ENCODE measurements around the gene TSPAN18. TPM values are rescaled to one million over a fixed set of nuclear protein-coding genes. Genes with fewer than 3 reads are reported as not detected.

Gene TSPAN18
- total and polyA plus RNA-seq, 2 experiments from 2014 or later = 0.20 to 0.54 TPM

- Histone ChIP-seq H3K9ac (no peak overlapping the region), H3K9me2 (ENCODE audit: insufficient read depth) (no peaks in the 10 kb centered on the region), H3F3A (ENCODE audit: insufficient read depth) (no peaks in the 10 kb centered on the region), H3K36me3 (ENCODE audit: low read depth) (no peaks in the 10 kb centered on the region), H3K27me3 (replicated peaks; ENCODE audit: insufficient read depth) (peaks cover 36% of the 10 kb centered on the region), H3K4me1 (ENCODE audit: insufficient read depth) (peaks cover 4% of the 10 kb centered on the region; the same call in 1 of the 2 replicates), H3K4me2 (ENCODE audit: unreplicated experiment) (no peak overlapping the region), H2AFZ (no peak overlapping the region), H4K20me1 (ENCODE audit: insufficient read depth) (no peaks in the 10 kb centered on the region), H3K27ac (no peak overlapping the region), H3K4me3 (no peak overlapping the region), H3K79me2 (ENCODE audit: insufficient read depth) (no peaks in the 10 kb centered on the region), H3K9me3 (ENCODE audit: low read depth) (no peaks in the 10 kb centered on the region)
- no peak for TF ChIP-seq EZH2 (IDR thresholded peaks at IDR 0.05; ENCODE audit: insufficient read depth, poor library complexity, severe bottlenecking)
- no peak for TF ChIP-seq EZH2phosphoT487 (IDR thresholded peaks at IDR 0.05; ENCODE audit: insufficient read depth, low read depth)
- in situ Hi-C loops (cut with MboI) = no loop called here
- no peak for DNase-seq
- 83 to 88% methylated on average over 8 of the region's 8 CpGs for WGBS, 2 experiments (ENCODE audit: low coverage in 1 of 2, low lambda C conversion rate in 2 of 2, missing lambda C conversion rate in 2 of 2)
Measured at GRCh38 chr11:44748606-44749005, 21.8 kb downstream of the TSPAN18 start.

- peaks cover 4% of the 10 kb centered on the region; the same call in 1 of the 2 replicates for H3K4me1 ChIP-seq (ENCODE audit: insufficient read depth)
- in situ Hi-C loops (cut with MboI) = no loop called here
- H3K36me3 ChIP-seq (ENCODE audit: low read depth) = no peaks in the 10 kb centered on the region
- DNase-seq = no peak
- no peaks in the 10 kb centered on the region for H3K9me3 ChIP-seq (ENCODE audit: low read depth)
- H4K20me1 ChIP-seq (ENCODE audit: insufficient read depth) = no peaks in the 10 kb centered on the region
- no peak overlapping the region for H3K27ac ChIP-seq
- H3K9me2 ChIP-seq (ENCODE audit: insufficient read depth) = no peaks in the 10 kb centered on the region
- H3K4me2 ChIP-seq (ENCODE audit: unreplicated experiment) = no peak overlapping the region
- no peaks in the 10 kb centered on the region for H3K79me2 ChIP-seq (ENCODE audit: insufficient read depth)
- TF ChIP-seq EZH2 (IDR thresholded peaks at IDR 0.05; ENCODE audit: insufficient read depth, poor library complexity, severe bottlenecking) = no peak
- no peak for TF ChIP-seq EZH2phosphoT487 (IDR thresholded peaks at IDR 0.05; ENCODE audit: insufficient read depth, low read depth)
- H3K9ac ChIP-seq = no peak overlapping the region
- 68 to 73% methylated on average over 2 of the region's 2 CpGs for WGBS, 2 experiments (ENCODE audit: low coverage in 1 of 2, low lambda C conversion rate in 2 of 2, missing lambda C conversion rate in 2 of 2)
- no peaks in the 10 kb centered on the region for H3F3A ChIP-seq (ENCODE audit: insufficient read depth)
- no peak overlapping the region for H3K4me3 ChIP-seq
- H2AFZ ChIP-seq = no peak overlapping the region
- H3K27me3 ChIP-seq (replicated peaks; ENCODE audit: insufficient read depth) = peaks cover 42% of the 10 kb centered on the region
Measured at GRCh38 chr11:44749189-44749588, 22.4 kb downstream of the TSPAN18 start.

GRCh38 chr11:44750551-44751465, 24.0 kb downstream of the TSPAN18 start:
- no peak overlapping the region for H3K4me2 ChIP-seq (ENCODE audit: unreplicated experiment)
- H3K79me2 ChIP-seq (ENCODE audit: insufficient read depth) = no peaks in the 10 kb centered on the region
- no peak overlapping the region for H3K9ac ChIP-seq
- H3F3A ChIP-seq (ENCODE audit: insufficient read depth) = no peaks in the 10 kb centered on the region
- H3K9me3 ChIP-seq (ENCODE audit: low read depth) = no peaks in the 10 kb centered on the region
- no peaks in the 10 kb centered on the region for H4K20me1 ChIP-seq (ENCODE audit: insufficient read depth)
- peaks cover 47% of the 10 kb centered on the region for H3K27me3 ChIP-seq (replicated peaks; ENCODE audit: insufficient read depth)
- TF ChIP-seq EZH2 (IDR thresholded peaks at IDR 0.05; ENCODE audit: insufficient read depth, poor library complexity, severe bottlenecking) = no peak
- TF ChIP-seq EZH2phosphoT487 (IDR thresholded peaks at IDR 0.05; ENCODE audit: insufficient read depth, low read depth) = no peak
- no peak overlapping the region for H3K4me3 ChIP-seq
- H3K27ac ChIP-seq = no peak overlapping the region
- no peaks in the 10 kb centered on the region for H3K9me2 ChIP-seq (ENCODE audit: insufficient read depth)
- no peak for DNase-seq
- peaks cover 7% of the 10 kb centered on the region; the same call in 1 of the 2 replicates for H3K4me1 ChIP-seq (ENCODE audit: insufficient read depth)
- no peak overlapping the region for H2AFZ ChIP-seq
- in situ Hi-C loops (cut with MboI) = no loop called here
- WGBS, 2 experiments (ENCODE audit: low coverage in 1 of 2, low lambda C conversion rate in 2 of 2, missing lambda C conversion rate in 2 of 2) = 54 to 60% methylated on average over 7 of the region's 7 CpGs
- H3K36me3 ChIP-seq (ENCODE audit: low read depth) = no peaks in the 10 kb centered on the region

GRCh38 chr11:44752300-44752699, 25.5 kb downstream of the TSPAN18 start:
- in situ Hi-C loops (cut with MboI) = no loop called here
- H3F3A ChIP-seq (ENCODE audit: insufficient read depth) = no peaks in the 10 kb centered on the region; the same call in 1 of the 2 replicates
- H3K4me3 ChIP-seq = no peak overlapping the region
- H3K9me2 ChIP-seq (ENCODE audit: insufficient read depth) = no peaks in the 10 kb centered on the region
- no peak for DNase-seq
- no peaks in the 10 kb centered on the region for H3K9me3 ChIP-seq (ENCODE audit: low read depth)
- H3K4me2 ChIP-seq (ENCODE audit: unreplicated experiment) = no peak overlapping the region
- H3K27ac ChIP-seq = no peak overlapping the region
- no peaks in the 10 kb centered on the region for H3K36me3 ChIP-seq (ENCODE audit: low read depth)
- 36 to 39% methylated on average over 2 of the region's 2 CpGs for WGBS, 2 experiments (ENCODE audit: low coverage in 1 of 2, low lambda C conversion rate in 2 of 2, missing lambda C conversion rate in 2 of 2)
- no peaks in the 10 kb centered on the region for H4K20me1 ChIP-seq (ENCODE audit: insufficient read depth)
- no peak overlapping the region for H3K9ac ChIP-seq
- no peak for TF ChIP-seq EZH2 (IDR thresholded peaks at IDR 0.05; ENCODE audit: insufficient read depth, poor library complexity, severe bottlenecking)
- no peak for TF ChIP-seq EZH2phosphoT487 (IDR thresholded peaks at IDR 0.05; ENCODE audit: insufficient read depth, low read depth)
- no peaks in the 10 kb centered on the region for H3K79me2 ChIP-seq (ENCODE audit: insufficient read depth)
- H2AFZ ChIP-seq = no peak overlapping the region
- peaks cover 48% of the 10 kb centered on the region for H3K27me3 ChIP-seq (replicated peaks; ENCODE audit: insufficient read depth)
- peaks cover 4% of the 10 kb centered on the region; the same call in 1 of the 2 replicates for H3K4me1 ChIP-seq (ENCODE audit: insufficient read depth)

All from GM23248 (cell line).